AG04450 (cell line): ENCODE results near the gene TRIM25. TPM values are rescaled to one million over a fixed set of nuclear protein-coding genes. Genes with fewer than 3 reads are reported as not detected.

ENCODE experiments used
- CTCF ChIA-PET: fragments of 300-600, 350-600 bp; formaldehyde crosslinking; extraction: SDS; loops from one replicate; lab custom pipeline; 2022; ENCODE audit warnings: antibody characterized with exemption, inconsistent platforms; lab: Charles Lee
- POLR2A ChIA-PET: fragments of 350-600 bp; formaldehyde crosslinking; extraction: SDS; loops from one replicate; lab custom pipeline; 2021; ENCODE audit warnings: antibody characterized with exemption, inconsistent platforms; lab: Yijun Ruan, JAX
- DNase-seq: peaks from one replicate; pipeline ENCODE4 v3.0.0-alpha.2; 2011; ENCODE audit warnings: low read depth, low spot score
- H3K27ac ChIP-seq: one replicate; pipeline ENCODE4 v1.5.1; 2012; ENCODE audit warnings: low read depth, low read length, control low read depth
- H3K27me3 ChIP-seq: one replicate; pipeline ENCODE4 v1.6.0; 2012; ENCODE audit warnings: low read length; ENCODE audit not compliant: control insufficient read depth, insufficient read depth
- H3K4me3 ChIP-seq: 2 replicates; pipeline ENCODE4 v1.5.1; 2011; ENCODE audit warnings: mild to moderate bottlenecking, low read depth, low read length, control low read depth
- H3K9me3 ChIP-seq: 2 replicates; pipeline ENCODE4 v1.5.1; 2012; ENCODE audit warnings: low read length; ENCODE audit not compliant: control insufficient read depth, insufficient read depth
- CTCF ChIP-seq: IDR thresholded peaks from 2 replicates; pipeline ENCODE4 v1.5.1; 2011; ENCODE audit warnings: low read depth, low read length, control low read depth, inconsistent platforms
- polyA plus RNA-seq: library from polyadenylated mRNA; depleted of rRNA; stranded (reverse); fragments of >200 nt; gene quantifications from 2 replicates; pipeline ENCODE4 v1.2.3, GENCODE V29; 2011

Gene TRIM25
- polyA plus RNA-seq, 1 experiment, result 58.2 TPM

- ChIA-PET POLR2A (no interaction called here), CTCF (interaction anchor here (1.1 to 3.1 kb wide), 2 partner anchors 31 to 110 kb away, joined by 3 to 10 read pairs; partner anchors contain the start of gene COIL)
- Histone ChIP-seq H3K9me3 (peaks cover 4% of the 10 kb centered on the region), H3K27me3 (no peaks in the 10 kb centered on the region), H3K4me3 (no peak overlapping the region), H3K27ac (no peak overlapping the region)
- no peak for TF ChIP-seq CTCF
- DNase-seq, result no peak
Measured at GRCh38 chr17:56929362-56929969, 15.6 kb upstream of the TRIM25 start.

GRCh38 chr17:56928586-56928985, 14.7 kb upstream of the TRIM25 start:
- no peaks in the 10 kb centered on the region for H3K27me3 ChIP-seq
- ChIA-PET CTCF (interaction anchor here (1.1 to 1.3 kb wide), 2 partner anchors 32 to 109 kb away, joined by 3 to 5 read pairs; partner anchors contain the start of gene COIL), POLR2A (no interaction called here)
- no peak overlapping the region for H3K4me3 ChIP-seq
- H3K9me3 ChIP-seq, result peaks cover 4% of the 10 kb centered on the region
- DNase-seq, result no peak
- TF ChIP-seq CTCF, result no peak
- H3K27ac ChIP-seq, result no peak overlapping the region

- Histone ChIP-seq H3K4me3 (no peak overlapping the region), H3K9me3 (peaks cover 4% of the 10 kb centered on the region; the same call in 1 of the 2 replicates), H3K27ac (no peak overlapping the region), H3K27me3 (no peaks in the 10 kb centered on the region)
- DNase-seq, result no peak
- CTCF ChIA-PET, result interaction anchor here (1.1 to 1.4 kb wide), 2 partner anchors 107 to 211 kb away, joined by 3 to 4 read pairs; no protein-coding TSS in a partner anchor
- POLR2A ChIA-PET, result no interaction called here
- no peak for TF ChIP-seq CTCF
Measured at GRCh38 chr17:56926704-56927103, 12.9 kb upstream of the TRIM25 start.

- no peak for DNase-seq
- POLR2A ChIA-PET, result no interaction called here
- no peak for TF ChIP-seq CTCF
- Histone ChIP-seq H3K27ac (no peak overlapping the region), H3K4me3 (no peak overlapping the region), H3K9me3 (peaks cover 4% of the 10 kb centered on the region; the same call in 1 of the 2 replicates), H3K27me3 (no peaks in the 10 kb centered on the region)
- CTCF ChIA-PET, result interaction anchor here (1.1 to 1.4 kb wide), 2 partner anchors 107 to 211 kb away, joined by 3 to 4 read pairs; no protein-coding TSS in a partner anchor
Measured at GRCh38 chr17:56926270-56926669, 12.4 kb upstream of the TRIM25 start.

GRCh38 chr17:56925088-56925487, 11.2 kb upstream of the TRIM25 start:
- ChIA-PET POLR2A (no interaction called here), CTCF (no interaction called here)
- TF ChIP-seq CTCF, result no peak
- peaks cover 4% of the 10 kb centered on the region; the same call in 1 of the 2 replicates for H3K9me3 ChIP-seq
- H3K4me3 ChIP-seq, result no peak overlapping the region
- H3K27ac ChIP-seq, result no peak overlapping the region
- no peak for DNase-seq
- H3K27me3 ChIP-seq, result no peaks in the 10 kb centered on the region
